H9 (cell line): ENCODE measurements around the gene CACNB4. TPM values are rescaled to one million over a fixed set of nuclear protein-coding genes. Genes with fewer than 3 reads are reported as not detected.

Experiments
- DNase-seq: peaks from one replicate; pipeline ENCODE4 v3.0.0-alpha.2; 2017
- H2AFZ ChIP-seq: one replicate; pipeline ENCODE4 v1.6.1; 2013; ENCODE audit warnings: mild to moderate bottlenecking, low read length, control low read depth, moderate library complexity
- H2AK5ac ChIP-seq: 2 replicates; pipeline ENCODE4 v1.6.1; 2013; ENCODE audit warnings: low read length, control low read depth, mixed read lengths; ENCODE audit not compliant: insufficient read length
- H2BK120ac ChIP-seq: one replicate; pipeline ENCODE4 v1.6.1; 2013; ENCODE audit warnings: low read depth, mild to moderate bottlenecking, low read length, control low read depth, inconsistent platforms; ENCODE audit not compliant: poor library complexity, severe bottlenecking
- H2BK12ac ChIP-seq: 2 replicates; pipeline ENCODE4 v1.6.1; 2013; ENCODE audit warnings: low read length, control low read depth, mixed read lengths, low read depth; ENCODE audit not compliant: insufficient read length
- H2BK15ac ChIP-seq: 2 replicates; pipeline ENCODE4 v1.6.1; 2013; ENCODE audit warnings: low read depth, low read length, control low read depth
- H2BK20ac ChIP-seq: one replicate; pipeline ENCODE4 v1.6.1; 2013; ENCODE audit warnings: low read depth, mild to moderate bottlenecking, low read length, control low read depth, inconsistent platforms; ENCODE audit not compliant: poor library complexity, severe bottlenecking
- H2BK5ac ChIP-seq: 2 replicates; pipeline ENCODE4 v1.6.1; 2013; ENCODE audit warnings: low read length, control low read depth, mixed read lengths; ENCODE audit not compliant: insufficient read length
- H3K14ac ChIP-seq: 2 replicates; pipeline ENCODE4 v1.6.1; 2013; ENCODE audit warnings: low read length, control low read depth; ENCODE audit not compliant: insufficient read depth
- H3K18ac ChIP-seq: 2 replicates; pipeline ENCODE4 v1.6.1; 2013; ENCODE audit warnings: low read depth, mild to moderate bottlenecking, mixed read lengths, low read length, control low read depth; ENCODE audit not compliant: insufficient read length
- H3K23ac ChIP-seq: 2 replicates; pipeline ENCODE4 v1.6.1; 2013; ENCODE audit warnings: low read length, control low read depth, mixed read lengths, low read depth; ENCODE audit not compliant: insufficient read length
- H3K23me2 ChIP-seq: 2 replicates; pipeline ENCODE4 v1.6.1; 2013; ENCODE audit warnings: low read depth, mild to moderate bottlenecking, mixed read lengths, low read length, control low read depth; ENCODE audit not compliant: insufficient read length, poor library complexity, severe bottlenecking
- H3K27ac ChIP-seq: 2 replicates; pipeline ENCODE4 v1.5.1; 2013; ENCODE audit warnings: low read length, control low read depth, mixed read lengths, low read depth; ENCODE audit not compliant: insufficient read length
- H3K27me3 ChIP-seq: 2 replicates; pipeline ENCODE4 v1.6.1; 2013; ENCODE audit warnings: low read length, control low read depth, inconsistent platforms; ENCODE audit not compliant: insufficient read depth
- H3K4ac ChIP-seq: 2 replicates; pipeline ENCODE4 v1.6.1; 2013; ENCODE audit warnings: low read depth, mild to moderate bottlenecking, control low read depth, inconsistent platforms, low read length, moderate library complexity
- H3K4me1 ChIP-seq: 2 replicates; pipeline ENCODE4 v1.6.1; 2013; ENCODE audit warnings: low read length, control low read depth, inconsistent platforms; ENCODE audit not compliant: insufficient read depth
- H3K4me2 ChIP-seq: 2 replicates; pipeline ENCODE4 v1.6.1; 2013; ENCODE audit warnings: low read length, control low read depth, mixed read lengths; ENCODE audit not compliant: insufficient read length, insufficient read depth
- H3K56ac ChIP-seq: 2 replicates; pipeline ENCODE4 v1.6.1; 2013; ENCODE audit warnings: low read depth, mild to moderate bottlenecking, mixed read lengths, low read length, control low read depth; ENCODE audit not compliant: insufficient read length
- H3K79me1 ChIP-seq: 2 replicates; pipeline ENCODE4 v1.6.1; 2013; ENCODE audit warnings: low read depth, mild to moderate bottlenecking, moderate library complexity, low read length, control low read depth, inconsistent platforms; ENCODE audit not compliant: insufficient read depth, poor library complexity, severe bottlenecking
- H3K79me2 ChIP-seq: 2 replicates; pipeline ENCODE4 v1.6.1; 2013; ENCODE audit warnings: low read length, control low read depth, inconsistent platforms; ENCODE audit not compliant: insufficient read depth
- H3K9ac ChIP-seq: 2 replicates; pipeline ENCODE4 v1.6.1; 2013; ENCODE audit warnings: low read length, control low read depth, mixed read lengths; ENCODE audit not compliant: insufficient read length; ENCODE audit errors: extremely low read depth
- H3K9me3 ChIP-seq: one replicate; pipeline ENCODE4 v1.6.1; 2013; ENCODE audit warnings: low read depth, low read length, inconsistent platforms; ENCODE audit not compliant: control insufficient read depth
- H3T11ph ChIP-seq: one replicate; pipeline ENCODE4 v1.6.1; 2013; ENCODE audit warnings: mild to moderate bottlenecking, low read length, control low read depth, inconsistent platforms
- H4K20me1 ChIP-seq: one replicate; pipeline ENCODE4 v1.6.1; 2013; ENCODE audit not compliant: control insufficient read depth, insufficient read length, insufficient read depth
- H4K5ac ChIP-seq: 2 replicates; pipeline ENCODE4 v1.6.1; 2013; ENCODE audit warnings: low read depth, mild to moderate bottlenecking, mixed read lengths, low read length, control low read depth; ENCODE audit not compliant: insufficient read length
- H4K8ac ChIP-seq: replicated peaks from 2 replicates; pipeline ENCODE4 v1.6.1; 2013; ENCODE audit warnings: low read length, control low read depth, mixed read lengths, low read depth; ENCODE audit not compliant: insufficient read length
- H4K91ac ChIP-seq: 2 replicates; pipeline ENCODE4 v1.6.1; 2013; ENCODE audit warnings: low read depth, mild to moderate bottlenecking, moderate library complexity, mixed read lengths, low read length, control low read depth; ENCODE audit not compliant: insufficient read length
- H3K27ac Mint-ChIP-seq, 3 experiments: 2 replicates in 2 of 3; 3 replicates in 1 of 3; pipeline ENCODE4 v1.8.0; 2020 to 2021; ENCODE audit warnings: mixed read lengths in 3 of 3, mild to moderate bottlenecking in 1 of 3, moderate library complexity in 1 of 3
- H3K27me3 Mint-ChIP-seq: 2 replicates; pipeline ENCODE4 v1.8.0; 2021; ENCODE audit warnings: low read depth, mild to moderate bottlenecking, moderate library complexity, mixed read lengths
- H3K36me3 Mint-ChIP-seq, 3 experiments: 2 replicates in 2 of 3; 3 replicates in 1 of 3; pipeline ENCODE4 v1.8.0; 2020 to 2021; ENCODE audit warnings: low read depth in 3 of 3, mixed read lengths in 3 of 3; ENCODE audit not compliant: insufficient read depth in 1 of 3
- H3K4me1 Mint-ChIP-seq, 2 experiments: 2 replicates each; pipeline ENCODE4 v1.8.0; 2020; ENCODE audit warnings: mixed read lengths in 2 of 2
- H3K4me3 Mint-ChIP-seq, 2 experiments: 2 replicates in 1 of 2; 3 replicates in 1 of 2; pipeline ENCODE4 v1.8.0; 2020 to 2021; ENCODE audit warnings: mild to moderate bottlenecking in 2 of 2, mixed read lengths in 2 of 2, moderate library complexity in 1 of 2
- H3K9me3 Mint-ChIP-seq, 2 experiments: 2 replicates in 1 of 2; 3 replicates in 1 of 2; pipeline ENCODE4 v1.8.0; 2020; ENCODE audit warnings: mild to moderate bottlenecking in 2 of 2, mixed read lengths in 2 of 2, moderate library complexity in 1 of 2
- CTCF ChIP-seq: fragments of 200-600 bp; sonication (generic); conservative IDR thresholded peaks from 3 replicates; pipeline ENCODE4 v1.8.0; 2021; ENCODE audit warnings: antibody characterized with exemption, mild to moderate bottlenecking
- WGBS: extraction: QIAGEN DNeasy Blood & Tissue Kit; methylation state at CpG from one replicate; pipeline ENCODE4 v1.1.7; 2013; ENCODE audit warnings: missing lambda C conversion rate, low lambda C conversion rate, mixed read lengths; ENCODE audit not compliant: insufficient read length; ENCODE audit errors: extremely low coverage; 5-methylcytosine and 5-hydroxymethylcytosine counted together
- total RNA-seq: library from RNA; stranded (reverse); gene quantifications from 2 replicates; pipeline ENCODE4 v1.2.1, GENCODE V29; 2021

The CACNB4 gene
- total RNA-seq, 1 experiment from 2014 or later: 1.4 TPM

- Histone ChIP-seq H2AFZ (no peak overlapping the region), H3K79me2 (peaks cover 35% of the 10 kb centered on the region), H4K91ac (no peak overlapping the region), H2AK5ac (no peak overlapping the region), H2BK12ac (no peak overlapping the region), H2BK5ac (no peak overlapping the region), H3K23me2 (no peaks in the 10 kb centered on the region), H3K9me3 (no peaks in the 10 kb centered on the region), H3K14ac (no peak overlapping the region), H4K8ac (no peak overlapping the region), H3T11ph (no peak overlapping the region), H3K56ac (no peak overlapping the region), H3K4me1 (peaks cover 8% of the 10 kb centered on the region; the same call in 1 of the 2 replicates), H3K4me2 (peak overlapping the region; percentile 76), H3K27ac (no peak overlapping the region), H2BK20ac (no peak overlapping the region), H3K79me1 (no peaks in the 10 kb centered on the region), H3K4ac (no peak overlapping the region), H4K20me1 (no peaks in the 10 kb centered on the region), H2BK15ac (no peak overlapping the region), H2BK120ac (no peak overlapping the region), H4K5ac (no peak overlapping the region), H3K27me3 (no peaks in the 10 kb centered on the region), H3K9ac (peak overlapping the region; percentile 42), H3K23ac (no peak overlapping the region), H3K18ac (no peak overlapping the region)
- no peak for TF ChIP-seq CTCF
- Mint-ChIP-seq H3K4me1 (peaks cover 59 to 63% of the 10 kb centered on the region in 2 experiments), H3K27ac (peak overlapping the region in 1 of 3 experiments; percentile 40; a peak in 1 of 7 replicates), H3K36me3 (no peaks in the 10 kb centered on the region), H3K4me3 (peak overlapping the region; percentile 93 to 98), H3K27me3 (no peaks in the 10 kb centered on the region), H3K9me3 (no peaks in the 10 kb centered on the region)
- WGBS: no CpG with 5 or more reads among the region's 6 CpGs
- DNase-seq: no peak
Observed at GRCh38 chr2:151826737-151827157, 272.1 kb downstream of the CACNB4 start.
